Glutamatergic neuron (in vitro differentiated cells): ENCODE data around the gene ACADVL. TPM values are rescaled to one million over a fixed set of nuclear protein-coding genes. Genes with fewer than 3 reads are reported as not detected.

Experiments
- DNase-seq: peaks from one replicate; pipeline ENCODE4 v3.0.0; 2022
- H3K27ac Mint-ChIP-seq: one replicate; pipeline ENCODE4 v1.8.0; 2020; ENCODE audit warnings: mild to moderate bottlenecking, mixed read lengths, inconsistent platforms; ENCODE audit not compliant: unreplicated experiment
- H3K27me3 Mint-ChIP-seq: one replicate; pipeline ENCODE4 v1.8.0; 2020; ENCODE audit warnings: mild to moderate bottlenecking, moderate library complexity, mixed read lengths, inconsistent platforms; ENCODE audit not compliant: unreplicated experiment
- H3K36me3 Mint-ChIP-seq: one replicate; pipeline ENCODE4 v1.8.0; 2020; ENCODE audit warnings: mild to moderate bottlenecking, mixed read lengths, inconsistent platforms; ENCODE audit not compliant: unreplicated experiment
- H3K4me1 Mint-ChIP-seq: one replicate; pipeline ENCODE4 v1.8.0; 2020; ENCODE audit warnings: mild to moderate bottlenecking, low read depth, mixed read lengths, inconsistent platforms; ENCODE audit not compliant: unreplicated experiment
- H3K4me3 Mint-ChIP-seq: one replicate; pipeline ENCODE4 v1.8.0; 2020; ENCODE audit warnings: mild to moderate bottlenecking, mixed read lengths, inconsistent platforms; ENCODE audit not compliant: unreplicated experiment
- H3K9me3 Mint-ChIP-seq: one replicate; pipeline ENCODE4 v1.8.0; 2020; ENCODE audit warnings: mild to moderate bottlenecking, moderate library complexity, mixed read lengths, inconsistent platforms; ENCODE audit not compliant: unreplicated experiment
- total RNA-seq: library from RNA; stranded (reverse); fragmentation: NEBNext Ultra II Directional; extraction: Animal tissue kit (Norgen Biotek cat#: 25700); gene quantifications from one replicate; pipeline ENCODE4 v1.2.1, GENCODE V29; 2021; ENCODE audit not compliant: unreplicated experiment
- TF ChIP-seq, protein P1 (sequence below): fragments of 200-600 bp; sonication (generic); IDR thresholded peaks from one replicate; pipeline ENCODE4 v1.5.0; 2021; ENCODE audit not compliant: partially characterized antibody, unreplicated experiment

ACADVL gene
- total RNA-seq, 1 donor from 2014 or later, result 375 TPM

DNA sequence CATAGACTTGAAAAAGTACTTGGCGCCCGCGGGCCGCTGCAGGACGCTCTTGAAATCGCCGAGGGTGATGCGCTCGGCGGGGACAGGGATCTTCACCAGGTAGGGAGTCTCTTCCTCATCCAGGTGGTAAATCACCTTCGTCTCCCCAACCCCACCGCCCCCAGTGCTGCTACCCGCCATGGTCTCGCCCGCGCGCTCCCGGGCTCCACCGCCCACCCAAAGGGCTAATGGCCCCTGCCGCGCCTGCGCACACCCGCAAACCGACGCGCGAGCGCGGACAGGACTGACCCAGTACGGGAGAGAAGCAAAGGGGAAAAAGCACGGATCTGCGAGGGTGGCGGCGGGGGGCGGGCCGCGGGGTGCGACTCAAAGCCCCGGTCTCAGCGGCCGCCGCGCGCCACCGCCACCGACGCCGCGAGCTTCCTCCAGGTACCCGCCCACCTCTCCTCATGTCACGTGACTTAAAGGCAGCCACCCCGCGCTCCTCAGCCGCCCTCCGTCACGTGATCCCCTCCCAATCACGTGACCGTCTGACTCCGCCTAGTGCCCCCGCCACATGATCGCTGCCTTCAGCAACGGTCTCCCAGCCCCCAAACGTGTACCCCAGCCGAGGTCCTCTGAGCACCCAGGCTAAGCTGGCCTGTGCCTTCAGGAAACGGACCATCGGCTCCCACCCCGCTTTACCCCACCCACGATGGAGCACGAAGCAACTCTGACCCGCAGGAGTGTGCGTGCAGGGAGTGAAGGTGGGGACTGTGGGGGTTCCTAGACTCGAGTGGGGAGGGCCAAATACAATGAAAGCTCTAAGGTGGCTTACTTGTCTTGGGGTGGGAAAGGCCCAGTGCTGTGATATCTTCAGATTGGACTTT is 14.6 kb downstream of the ACADVL start, which contains the start of gene DVL2:
TSS of gene DVL2 (minus strand) at position 435 of the 869 bp plus-strand sequence. CDS start at position 180, 255 bp downstream.
- peak within 1 kb of the TSS; percentile 92 for H3K4me3 Mint-ChIP-seq
- H3K9me3 Mint-ChIP-seq, result peaks cover 22% of the 10 kb centered on the region
- peak; percentile 94 for DNase-seq
- TF ChIP-seq, protein P1, sequence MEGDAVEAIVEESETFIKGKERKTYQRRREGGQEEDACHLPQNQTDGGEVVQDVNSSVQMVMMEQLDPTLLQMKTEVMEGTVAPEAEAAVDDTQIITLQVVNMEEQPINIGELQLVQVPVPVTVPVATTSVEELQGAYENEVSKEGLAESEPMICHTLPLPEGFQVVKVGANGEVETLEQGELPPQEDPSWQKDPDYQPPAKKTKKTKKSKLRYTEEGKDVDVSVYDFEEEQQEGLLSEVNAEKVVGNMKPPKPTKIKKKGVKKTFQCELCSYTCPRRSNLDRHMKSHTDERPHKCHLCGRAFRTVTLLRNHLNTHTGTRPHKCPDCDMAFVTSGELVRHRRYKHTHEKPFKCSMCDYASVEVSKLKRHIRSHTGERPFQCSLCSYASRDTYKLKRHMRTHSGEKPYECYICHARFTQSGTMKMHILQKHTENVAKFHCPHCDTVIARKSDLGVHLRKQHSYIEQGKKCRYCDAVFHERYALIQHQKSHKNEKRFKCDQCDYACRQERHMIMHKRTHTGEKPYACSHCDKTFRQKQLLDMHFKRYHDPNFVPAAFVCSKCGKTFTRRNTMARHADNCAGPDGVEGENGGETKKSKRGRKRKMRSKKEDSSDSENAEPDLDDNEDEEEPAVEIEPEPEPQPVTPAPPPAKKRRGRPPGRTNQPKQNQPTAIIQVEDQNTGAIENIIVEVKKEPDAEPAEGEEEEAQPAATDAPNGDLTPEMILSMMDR, result no peak
- H3K36me3 Mint-ChIP-seq, result peaks cover 6% of the 10 kb centered on the region
- peak within 1 kb of the TSS; percentile 89 for H3K27ac Mint-ChIP-seq
- H3K27me3 Mint-ChIP-seq, result peaks cover 26% of the 10 kb centered on the region
- peaks cover 24% of the 10 kb centered on the region for H3K4me1 Mint-ChIP-seq

DNA sequence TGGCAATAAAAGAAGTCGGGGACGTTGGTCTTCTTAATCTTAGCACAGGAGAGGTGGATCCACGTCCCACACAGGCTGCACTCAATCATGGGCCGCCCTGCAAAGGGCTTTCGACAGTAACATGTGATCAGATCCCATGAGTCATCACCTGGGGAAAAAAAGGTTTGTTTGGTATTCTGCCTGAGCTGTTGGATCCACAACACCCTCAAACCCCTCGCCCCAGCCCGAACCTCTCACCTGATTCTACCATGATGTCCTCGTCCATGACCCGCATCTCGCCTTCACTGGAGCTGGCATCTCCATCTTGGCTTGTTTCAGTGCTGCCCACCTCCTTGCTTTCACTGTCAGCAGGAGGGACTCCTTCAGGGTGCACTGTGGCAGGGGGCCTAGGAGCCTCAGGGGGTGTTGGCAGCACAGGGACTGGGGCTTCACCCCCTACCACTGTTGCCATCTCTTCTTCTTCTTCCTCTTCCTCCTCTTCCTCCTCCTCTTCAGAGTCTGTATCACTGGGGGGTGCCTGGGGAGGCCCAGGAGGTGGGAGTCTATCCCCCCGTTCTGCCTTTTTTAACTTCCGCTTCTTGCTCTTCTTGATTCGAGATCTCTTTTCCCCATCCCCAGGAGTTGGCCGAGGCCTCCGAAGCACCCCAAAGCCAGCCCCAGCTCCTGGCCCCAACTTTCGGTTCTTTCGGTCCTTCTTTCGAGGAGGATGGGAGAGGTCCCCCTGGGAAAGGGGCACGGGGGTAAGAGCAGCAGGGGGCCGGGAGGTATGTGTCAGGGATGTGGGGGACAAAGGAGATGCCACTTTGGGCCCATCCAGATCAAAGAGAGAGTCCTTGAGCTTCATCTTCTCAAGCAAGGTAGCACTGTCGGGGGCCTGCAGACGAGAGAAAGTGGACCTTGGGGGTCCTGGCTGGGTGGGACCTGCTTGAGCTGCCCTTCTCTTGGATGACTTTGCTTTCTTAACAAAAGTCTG is 16.2 kb downstream of the ACADVL start:
- Mint-ChIP-seq H3K4me3 (peak overlapping the region; percentile 87), H3K9me3 (peaks cover 30% of the 10 kb centered on the region), H3K27ac (no peak overlapping the region), H3K4me1 (peaks cover 29% of the 10 kb centered on the region), H3K36me3 (peaks cover 9% of the 10 kb centered on the region), H3K27me3 (peaks cover 26% of the 10 kb centered on the region)
- TF ChIP-seq, protein P1, result no peak
- no peak for DNase-seq

DNA sequence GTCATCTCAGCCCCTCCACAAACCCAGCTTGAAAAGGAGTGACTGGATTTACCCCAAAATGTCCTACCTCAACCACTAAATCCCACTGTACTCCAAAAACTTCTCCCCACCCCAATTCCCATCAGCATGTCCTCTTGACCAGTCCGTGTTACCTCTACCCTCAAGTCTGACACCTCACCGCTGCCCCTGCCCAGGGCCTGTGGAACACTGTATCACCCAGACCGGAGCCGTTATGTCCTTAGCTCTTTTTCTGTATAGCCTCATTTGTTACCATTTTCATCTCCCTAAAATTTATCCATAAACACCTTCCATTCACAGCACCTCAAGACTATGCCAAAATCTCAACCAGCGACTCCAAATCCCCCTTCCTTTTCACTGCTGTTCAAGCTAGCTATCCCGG is 17.1 kb downstream of the ACADVL start:
- Mint-ChIP-seq H3K27me3 (peaks cover 34% of the 10 kb centered on the region), H3K36me3 (peaks cover 15% of the 10 kb centered on the region), H3K27ac (peak overlapping the region; percentile 79), H3K4me1 (peaks cover 33% of the 10 kb centered on the region), H3K4me3 (peak overlapping the region; percentile 87), H3K9me3 (peaks cover 35% of the 10 kb centered on the region)
- TF ChIP-seq, protein P1, result no peak
- DNase-seq, result no peak

DNA sequence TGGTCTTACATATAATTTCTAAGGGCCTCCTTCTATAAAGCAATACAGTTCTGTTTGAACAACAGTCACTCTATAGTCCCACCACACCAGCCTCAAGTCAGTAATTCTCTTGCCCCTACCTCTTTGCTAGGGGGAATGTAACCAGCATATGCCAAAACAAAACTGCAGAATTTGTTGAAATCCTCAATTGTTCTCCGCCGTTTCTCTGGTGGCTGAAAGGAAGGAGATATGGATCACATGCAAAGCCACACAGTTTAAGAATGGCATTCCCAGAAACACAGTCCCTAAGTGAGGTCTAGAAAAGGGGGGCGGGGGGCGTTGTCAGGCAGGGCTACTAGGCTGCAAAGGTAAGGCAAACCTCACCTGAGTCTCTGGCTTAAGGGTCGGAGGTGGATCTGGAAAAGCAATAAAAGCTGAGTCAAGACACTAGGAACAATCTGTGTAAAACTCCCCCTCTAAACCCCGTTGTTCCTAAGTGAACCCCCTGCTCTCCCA is 17.6 kb downstream of the ACADVL start:
- Mint-ChIP-seq H3K4me3 (peak overlapping the region; percentile 87), H3K27ac (peak overlapping the region; percentile 79), H3K4me1 (peaks cover 28% of the 10 kb centered on the region), H3K36me3 (peaks cover 15% of the 10 kb centered on the region), H3K9me3 (peaks cover 38% of the 10 kb centered on the region), H3K27me3 (peaks cover 39% of the 10 kb centered on the region)
- DNase-seq, result no peak
- TF ChIP-seq, protein P1, result no peak
